ENCODE measurements around the gene COL7A1.

DNA sequence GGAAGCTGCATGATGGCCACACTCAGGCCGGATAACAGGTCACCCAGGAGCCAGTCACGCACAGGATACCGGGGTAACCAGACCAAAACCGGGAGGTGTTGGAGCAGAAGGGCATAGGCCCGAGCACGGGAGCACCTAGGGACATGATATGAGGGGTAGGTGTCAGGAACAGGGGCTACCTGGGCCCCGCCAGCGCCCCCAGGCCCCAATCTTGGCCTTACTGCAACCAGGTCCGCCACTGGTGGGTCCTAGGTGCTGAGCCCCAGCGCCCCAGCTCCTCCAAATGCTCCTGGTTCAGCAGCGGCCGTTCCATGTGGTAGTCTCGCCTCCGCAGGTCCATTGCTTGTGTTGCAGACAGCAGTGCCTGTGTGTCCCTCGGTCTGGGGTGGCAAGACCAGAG, 38.1 kb upstream of the COL7A1 start:
- no peak for TF ChIP-seq TAF1 (IDR thresholded peaks at IDR 0.05; ENCODE audit: low read depth)
- TF ChIP-seq EZH2 (IDR thresholded peaks at IDR 0.05; ENCODE audit: borderline replicate concordance, insufficient read depth, low read length, poor library complexity, severe bottlenecking), result no peak
- TF ChIP-seq, protein P1, sequence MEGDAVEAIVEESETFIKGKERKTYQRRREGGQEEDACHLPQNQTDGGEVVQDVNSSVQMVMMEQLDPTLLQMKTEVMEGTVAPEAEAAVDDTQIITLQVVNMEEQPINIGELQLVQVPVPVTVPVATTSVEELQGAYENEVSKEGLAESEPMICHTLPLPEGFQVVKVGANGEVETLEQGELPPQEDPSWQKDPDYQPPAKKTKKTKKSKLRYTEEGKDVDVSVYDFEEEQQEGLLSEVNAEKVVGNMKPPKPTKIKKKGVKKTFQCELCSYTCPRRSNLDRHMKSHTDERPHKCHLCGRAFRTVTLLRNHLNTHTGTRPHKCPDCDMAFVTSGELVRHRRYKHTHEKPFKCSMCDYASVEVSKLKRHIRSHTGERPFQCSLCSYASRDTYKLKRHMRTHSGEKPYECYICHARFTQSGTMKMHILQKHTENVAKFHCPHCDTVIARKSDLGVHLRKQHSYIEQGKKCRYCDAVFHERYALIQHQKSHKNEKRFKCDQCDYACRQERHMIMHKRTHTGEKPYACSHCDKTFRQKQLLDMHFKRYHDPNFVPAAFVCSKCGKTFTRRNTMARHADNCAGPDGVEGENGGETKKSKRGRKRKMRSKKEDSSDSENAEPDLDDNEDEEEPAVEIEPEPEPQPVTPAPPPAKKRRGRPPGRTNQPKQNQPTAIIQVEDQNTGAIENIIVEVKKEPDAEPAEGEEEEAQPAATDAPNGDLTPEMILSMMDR (IDR thresholded peaks at IDR 0.05; ENCODE audit: poor library complexity, severe bottlenecking), result no peak
- TF ChIP-seq, protein P2, sequence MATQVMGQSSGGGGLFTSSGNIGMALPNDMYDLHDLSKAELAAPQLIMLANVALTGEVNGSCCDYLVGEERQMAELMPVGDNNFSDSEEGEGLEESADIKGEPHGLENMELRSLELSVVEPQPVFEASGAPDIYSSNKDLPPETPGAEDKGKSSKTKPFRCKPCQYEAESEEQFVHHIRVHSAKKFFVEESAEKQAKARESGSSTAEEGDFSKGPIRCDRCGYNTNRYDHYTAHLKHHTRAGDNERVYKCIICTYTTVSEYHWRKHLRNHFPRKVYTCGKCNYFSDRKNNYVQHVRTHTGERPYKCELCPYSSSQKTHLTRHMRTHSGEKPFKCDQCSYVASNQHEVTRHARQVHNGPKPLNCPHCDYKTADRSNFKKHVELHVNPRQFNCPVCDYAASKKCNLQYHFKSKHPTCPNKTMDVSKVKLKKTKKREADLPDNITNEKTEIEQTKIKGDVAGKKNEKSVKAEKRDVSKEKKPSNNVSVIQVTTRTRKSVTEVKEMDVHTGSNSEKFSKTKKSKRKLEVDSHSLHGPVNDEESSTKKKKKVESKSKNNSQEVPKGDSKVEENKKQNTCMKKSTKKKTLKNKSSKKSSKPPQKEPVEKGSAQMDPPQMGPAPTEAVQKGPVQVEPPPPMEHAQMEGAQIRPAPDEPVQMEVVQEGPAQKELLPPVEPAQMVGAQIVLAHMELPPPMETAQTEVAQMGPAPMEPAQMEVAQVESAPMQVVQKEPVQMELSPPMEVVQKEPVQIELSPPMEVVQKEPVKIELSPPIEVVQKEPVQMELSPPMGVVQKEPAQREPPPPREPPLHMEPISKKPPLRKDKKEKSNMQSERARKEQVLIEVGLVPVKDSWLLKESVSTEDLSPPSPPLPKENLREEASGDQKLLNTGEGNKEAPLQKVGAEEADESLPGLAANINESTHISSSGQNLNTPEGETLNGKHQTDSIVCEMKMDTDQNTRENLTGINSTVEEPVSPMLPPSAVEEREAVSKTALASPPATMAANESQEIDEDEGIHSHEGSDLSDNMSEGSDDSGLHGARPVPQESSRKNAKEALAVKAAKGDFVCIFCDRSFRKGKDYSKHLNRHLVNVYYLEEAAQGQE (IDR thresholded peaks at IDR 0.05; ENCODE audit: borderline replicate concordance), result no peak
- no peak for TF ChIP-seq SMC3 (conservative IDR thresholded peaks at IDR 0.05; ENCODE audit: poor library complexity)
- TF ChIP-seq EP300 (conservative IDR thresholded peaks at IDR 0.05; ENCODE audit: poor library complexity, severe bottlenecking), result no peak

All from neural cell (in vitro differentiated cells).